Measurements from ENCODE around the gene IL20RB. TPM values are rescaled to one million over a fixed set of nuclear protein-coding genes. Genes with fewer than 3 reads are reported as not detected.
"Not testable (repeated sequence)": the region's sequence is repeated elsewhere in the genome, so short reads cannot be mapped to it uniquely, and the experiment has no call there.

IL20RB gene
- total RNA-seq, 1 donor from 2014 or later: 0.98 TPM

DNA sequence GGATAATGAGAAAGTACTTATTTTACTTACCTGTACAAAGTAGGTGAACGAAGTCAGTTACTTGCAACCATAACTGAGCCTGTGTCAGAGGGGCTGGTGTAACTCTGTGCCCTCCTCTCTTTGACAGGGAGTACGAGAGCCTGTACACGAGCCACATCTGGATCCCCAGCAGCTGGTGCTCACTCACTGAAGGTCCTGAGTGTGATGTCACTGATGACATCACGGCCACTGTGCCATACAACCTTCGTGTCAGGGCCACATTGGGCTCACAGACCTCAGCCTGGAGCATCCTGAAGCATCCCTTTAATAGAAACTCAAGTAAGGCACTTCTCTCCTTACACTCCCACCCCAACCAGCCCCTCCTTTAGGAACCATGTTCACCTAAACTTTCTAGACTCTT, 24.2 kb downstream of the IL20RB start:
- TF ChIP-seq, protein P1, sequence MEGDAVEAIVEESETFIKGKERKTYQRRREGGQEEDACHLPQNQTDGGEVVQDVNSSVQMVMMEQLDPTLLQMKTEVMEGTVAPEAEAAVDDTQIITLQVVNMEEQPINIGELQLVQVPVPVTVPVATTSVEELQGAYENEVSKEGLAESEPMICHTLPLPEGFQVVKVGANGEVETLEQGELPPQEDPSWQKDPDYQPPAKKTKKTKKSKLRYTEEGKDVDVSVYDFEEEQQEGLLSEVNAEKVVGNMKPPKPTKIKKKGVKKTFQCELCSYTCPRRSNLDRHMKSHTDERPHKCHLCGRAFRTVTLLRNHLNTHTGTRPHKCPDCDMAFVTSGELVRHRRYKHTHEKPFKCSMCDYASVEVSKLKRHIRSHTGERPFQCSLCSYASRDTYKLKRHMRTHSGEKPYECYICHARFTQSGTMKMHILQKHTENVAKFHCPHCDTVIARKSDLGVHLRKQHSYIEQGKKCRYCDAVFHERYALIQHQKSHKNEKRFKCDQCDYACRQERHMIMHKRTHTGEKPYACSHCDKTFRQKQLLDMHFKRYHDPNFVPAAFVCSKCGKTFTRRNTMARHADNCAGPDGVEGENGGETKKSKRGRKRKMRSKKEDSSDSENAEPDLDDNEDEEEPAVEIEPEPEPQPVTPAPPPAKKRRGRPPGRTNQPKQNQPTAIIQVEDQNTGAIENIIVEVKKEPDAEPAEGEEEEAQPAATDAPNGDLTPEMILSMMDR (IDR thresholded peaks at IDR 0.05): no peak
- no peak overlapping the region for H3K27ac Mint-ChIP-seq
- H3K27me3 Mint-ChIP-seq: no peaks in the 10 kb centered on the region
- intact Hi-C loops (cut with micrococcal nuclease): no loop called here
- H3K4me3 Mint-ChIP-seq: no peak overlapping the region
- ChIA-PET POLR2A (no interaction called here), CTCF (no interaction called here)
- no peak for DNase-seq
- H3K4me1 Mint-ChIP-seq: no peaks in the 10 kb centered on the region
- H3K36me3 Mint-ChIP-seq (ENCODE audit: low read depth): no peaks in the 10 kb centered on the region
- no peaks in the 10 kb centered on the region for H3K9me3 Mint-ChIP-seq
- ATAC-seq (ENCODE audit: low read depth): no peak

DNA sequence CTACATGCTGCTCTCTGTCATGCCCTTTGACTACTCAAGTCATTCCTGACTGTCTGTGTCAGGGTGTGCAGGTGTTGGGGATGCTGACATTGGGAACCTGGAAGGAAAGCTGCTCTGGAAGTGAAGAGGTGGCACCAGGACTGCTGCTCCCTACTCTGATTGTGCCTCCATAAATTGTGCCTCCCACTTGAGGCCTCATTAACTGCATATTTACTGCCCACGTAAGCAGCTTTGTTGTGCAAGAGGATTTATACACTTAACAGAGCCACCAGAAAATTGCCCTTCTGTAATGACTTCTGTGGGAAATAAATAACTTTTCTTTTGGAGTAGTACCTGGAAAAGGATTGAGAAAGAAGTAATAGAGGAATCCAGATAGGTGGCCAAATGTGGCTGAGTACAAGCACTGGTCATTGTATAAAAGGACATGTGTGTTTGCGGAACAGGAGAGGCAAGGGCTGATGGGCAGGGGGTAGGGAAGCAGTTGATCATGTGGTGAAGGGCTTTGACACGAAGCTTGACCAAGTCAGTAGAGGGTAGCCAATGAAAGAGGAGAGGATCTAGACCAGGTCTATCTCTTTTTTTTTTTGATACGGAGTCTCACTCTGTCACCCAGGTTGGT, 24.8 kb downstream of the IL20RB start:
- H3K4me3 Mint-ChIP-seq: no peak overlapping the region
- CTCF ChIA-PET: no interaction called here

DNA sequence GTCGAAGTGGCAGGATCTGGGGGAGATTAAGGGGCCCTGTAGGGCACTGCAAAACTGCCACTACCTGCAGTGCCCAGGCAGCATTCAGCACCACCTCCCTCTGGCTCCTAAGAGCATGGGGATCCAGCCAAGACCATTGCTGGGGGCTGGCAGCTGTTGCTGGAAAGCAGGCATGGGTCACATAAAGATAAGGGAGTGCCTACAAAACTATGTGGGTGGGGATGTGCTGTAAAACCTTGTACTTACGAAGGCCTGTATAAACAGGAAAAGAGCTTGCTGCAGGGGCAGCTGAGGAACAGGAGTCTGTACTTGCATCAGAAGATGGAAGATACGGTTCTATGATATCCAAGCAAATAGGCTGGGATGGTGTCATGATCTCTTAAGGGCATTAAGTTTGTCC, 27.1 kb downstream of the IL20RB start:
- no peak overlapping the region for H3K27ac Mint-ChIP-seq
- H3K4me1 Mint-ChIP-seq: no peaks in the 10 kb centered on the region
- intact Hi-C loops (cut with micrococcal nuclease): no loop called here
- CTCF ChIA-PET: no interaction called here
- no peak overlapping the region for H3K4me3 Mint-ChIP-seq
- ATAC-seq (ENCODE audit: low read depth) (no peak), DNase-seq (no peak)
- H3K27me3 Mint-ChIP-seq: no peaks in the 10 kb centered on the region
- TF ChIP-seq, protein P1 (IDR thresholded peaks at IDR 0.05): no peak
- no peaks in the 10 kb centered on the region for H3K36me3 Mint-ChIP-seq (ENCODE audit: low read depth)
- H3K9me3 Mint-ChIP-seq: no peaks in the 10 kb centered on the region
- POLR2A ChIA-PET: no interaction called here

More for the DNA sequence above, 24.8 kb downstream of the IL20RB start:
- H3K36me3 Mint-ChIP-seq (ENCODE audit: low read depth): no peaks in the 10 kb centered on the region
- no peaks in the 10 kb centered on the region for H3K27me3 Mint-ChIP-seq
- intact Hi-C loops (cut with micrococcal nuclease): no loop called here
- no peak overlapping the region for H3K27ac Mint-ChIP-seq
- ATAC-seq (ENCODE audit: low read depth) (no peak), DNase-seq (no peak)
- TF ChIP-seq, protein P1 (IDR thresholded peaks at IDR 0.05): no peak
- no peaks in the 10 kb centered on the region for H3K4me1 Mint-ChIP-seq
- POLR2A ChIA-PET: no interaction called here
- H3K9me3 Mint-ChIP-seq: no peaks in the 10 kb centered on the region

DNA sequence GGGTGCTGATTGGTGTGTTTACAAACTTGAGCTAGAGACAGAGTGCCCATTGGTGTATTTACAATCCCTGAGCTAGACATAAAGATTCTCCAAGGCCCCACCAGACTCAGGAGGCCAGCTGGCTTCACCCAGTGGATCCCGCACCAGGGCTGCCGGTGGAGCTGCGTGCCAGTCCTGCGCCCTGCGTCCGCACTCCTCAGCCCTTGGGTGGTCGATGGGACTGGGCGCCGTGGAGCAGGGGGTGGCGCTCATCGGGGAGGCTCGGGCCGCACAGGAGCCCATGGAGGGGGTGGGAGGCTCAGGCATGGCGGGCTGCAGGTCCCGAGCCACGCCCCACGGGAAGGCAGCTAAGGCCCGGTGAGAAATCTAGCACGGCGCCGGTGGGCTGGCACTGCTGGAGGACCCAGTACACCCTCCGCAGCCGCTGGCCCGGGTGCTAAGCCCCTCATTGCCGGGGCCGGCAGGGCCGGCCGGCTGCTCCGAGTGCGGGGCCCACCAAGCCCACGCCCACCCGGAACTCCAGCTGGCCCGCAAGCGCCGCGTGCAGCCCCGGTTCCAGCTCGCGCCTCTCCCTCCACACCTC, 29.7 kb downstream of the IL20RB start:
- H3K27ac Mint-ChIP-seq; POLR2A ChIA-PET; intact Hi-C loops (cut with micrococcal nuclease); H3K9me3 Mint-ChIP-seq; H3K36me3 Mint-ChIP-seq (ENCODE audit: low read depth); CTCF ChIA-PET; DNase-seq; H3K27me3 Mint-ChIP-seq; H3K4me1 Mint-ChIP-seq; ATAC-seq (ENCODE audit: low read depth); H3K4me3 Mint-ChIP-seq: not testable (repeated sequence)

DNA sequence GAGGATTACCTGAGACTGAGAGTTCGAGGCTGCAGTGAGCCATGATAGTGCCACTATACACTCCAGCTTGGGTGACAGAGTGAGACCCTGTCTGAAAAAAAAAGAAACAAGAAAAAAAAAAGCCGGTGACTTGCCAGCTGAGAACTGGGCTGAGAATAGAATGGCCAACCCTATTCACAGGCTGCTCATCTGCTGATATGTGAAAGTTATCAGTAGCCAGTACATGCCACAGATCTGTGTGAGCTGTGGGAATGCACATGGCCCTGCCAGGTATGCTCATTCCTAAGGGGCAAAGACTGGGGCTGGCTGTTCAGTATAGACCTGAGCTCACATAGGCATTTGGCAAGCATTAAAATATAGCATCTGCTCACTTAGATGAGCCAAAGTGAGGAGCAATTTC, 30.9 kb downstream of the IL20RB start:
- no peaks in the 10 kb centered on the region for H3K9me3 Mint-ChIP-seq
- CTCF ChIA-PET: no interaction called here
- H3K4me3 Mint-ChIP-seq: no peak overlapping the region
- no peaks in the 10 kb centered on the region for H3K4me1 Mint-ChIP-seq
- no peak for ATAC-seq (ENCODE audit: low read depth)
- DNase-seq: no peak
- no peaks in the 10 kb centered on the region for H3K36me3 Mint-ChIP-seq (ENCODE audit: low read depth)
- H3K27ac Mint-ChIP-seq: no peak overlapping the region
- intact Hi-C loops (cut with micrococcal nuclease): no loop called here
- POLR2A ChIA-PET: no interaction called here
- TF ChIP-seq, protein P1 (IDR thresholded peaks at IDR 0.05): no peak
- H3K27me3 Mint-ChIP-seq: no peaks in the 10 kb centered on the region
